Liver (tissue), 9 donors: ENCODE data around the gene TTC34. TPM values are rescaled to one million over a fixed set of nuclear protein-coding genes. Genes with fewer than 3 reads are reported as not detected.
"Not testable (repeated sequence)": the region's sequence is repeated elsewhere in the genome, so short reads cannot be mapped to it uniquely, and the experiment has no call there.

Experiments used
- DNase-seq: peaks from one replicate; pipeline ENCODE4 v3.0.0-alpha.2; 2017; ENCODE audit warnings: low spot score
- H3K27ac ChIP-seq, 2 donors: one replicate each; pipeline ENCODE4 v1.7.0; 2013; ENCODE audit warnings: inconsistent platforms in 2 of 2, low read length in 2 of 2, control low read depth in 1 of 2, low read depth in 1 of 2, mild to moderate bottlenecking in 1 of 2
- H3K27me3 ChIP-seq, 4 donors: one replicate each; pipeline versions ENCODE4 v1.6.1 to v1.7.0; 2013; ENCODE audit warnings: low read length in 3 of 4, inconsistent platforms in 1 of 4, mild to moderate bottlenecking in 1 of 4, moderate library complexity in 1 of 4; ENCODE audit not compliant: control insufficient read depth in 4 of 4, insufficient read depth in 4 of 4
- H3K36me3 ChIP-seq, 4 donors: one replicate each; pipeline versions ENCODE4 v1.6.1 to v1.7.0; 2013; ENCODE audit warnings: low read length in 3 of 4, mild to moderate bottlenecking in 3 of 4, low read depth in 1 of 4, moderate library complexity in 1 of 4; ENCODE audit not compliant: control insufficient read depth in 4 of 4, insufficient read depth in 3 of 4
- H3K4me1 ChIP-seq, 4 donors: one replicate each; pipeline versions ENCODE4 v1.6.1 to v1.7.0; 2013; ENCODE audit warnings: low read length in 3 of 4, mild to moderate bottlenecking in 3 of 4, moderate library complexity in 1 of 4; ENCODE audit not compliant: control insufficient read depth in 4 of 4, insufficient read depth in 4 of 4
- H3K4me3 ChIP-seq, 3 donors: one replicate each; pipeline versions ENCODE4 v1.6.1 to v1.7.0; 2013; ENCODE audit warnings: low read length in 3 of 3, control low read depth in 1 of 3, low read depth in 1 of 3, mild to moderate bottlenecking in 1 of 3
- H3K9ac ChIP-seq, 2 donors: one replicate each; pipeline ENCODE4 v1.7.0; 2013; ENCODE audit warnings: low read length in 2 of 2, mild to moderate bottlenecking in 2 of 2, moderate library complexity in 2 of 2, control low read depth in 1 of 2, low read depth in 1 of 2
- H3K9me3 ChIP-seq, 4 donors: one replicate each; pipeline versions ENCODE4 v1.6.1 to v1.7.0; 2013; ENCODE audit warnings: low read length in 3 of 4; ENCODE audit not compliant: control insufficient read depth in 4 of 4
- EGR1 ChIP-seq, 2 donors: IDR thresholded peaks; 2 replicates each; pipeline ENCODE4 v1.6.1; 2016 to 2018; ENCODE audit warnings: antibody characterized with exemption in 2 of 2, low read depth in 2 of 2
- FOXA1 ChIP-seq: IDR thresholded peaks from 2 replicates; pipeline ENCODE4 v1.6.1; 2016; ENCODE audit warnings: antibody characterized with exemption
- FOXA2 ChIP-seq: IDR thresholded peaks from 2 replicates; pipeline ENCODE4 v1.6.1; 2016; ENCODE audit warnings: antibody characterized with exemption
- GABPA ChIP-seq, 2 donors: IDR thresholded peaks in 1 of 2; conservative IDR thresholded peaks in 1 of 2; 2 replicates each; pipeline ENCODE4 v1.6.1; 2016; ENCODE audit warnings: antibody characterized with exemption in 2 of 2, mild to moderate bottlenecking in 1 of 2, moderate library complexity in 1 of 2
- HNF4G ChIP-seq: IDR thresholded peaks from 2 replicates; pipeline ENCODE4 v1.6.1; 2016; ENCODE audit warnings: antibody characterized with exemption
- MAX ChIP-seq: IDR thresholded peaks from 2 replicates; pipeline ENCODE4 v1.6.1; 2016; ENCODE audit warnings: antibody characterized with exemption
- NR2F2 ChIP-seq: IDR thresholded peaks from 2 replicates; pipeline ENCODE4 v1.6.1; 2016; ENCODE audit warnings: antibody characterized with exemption
- RAD21 ChIP-seq, 2 donors: IDR thresholded peaks; 2 replicates each; pipeline ENCODE4 v1.6.1; 2016; ENCODE audit warnings: antibody characterized with exemption in 2 of 2, mild to moderate bottlenecking in 2 of 2
- REST ChIP-seq: IDR thresholded peaks from 2 replicates; pipeline ENCODE4 v1.6.1; 2016; ENCODE audit warnings: antibody characterized with exemption, mild to moderate bottlenecking
- RXRA ChIP-seq, 2 donors: IDR thresholded peaks; 2 replicates each; pipeline ENCODE4 v1.6.1; 2017 to 2018; ENCODE audit warnings: antibody characterized with exemption in 2 of 2, mild to moderate bottlenecking in 1 of 2
- SP1 ChIP-seq: IDR thresholded peaks from 2 replicates; pipeline ENCODE4 v1.6.1; 2018; ENCODE audit warnings: antibody characterized with exemption, mild to moderate bottlenecking
- TAF1 ChIP-seq: conservative IDR thresholded peaks from 2 replicates; pipeline ENCODE4 v1.6.1; 2016; ENCODE audit warnings: antibody characterized with exemption, mild to moderate bottlenecking
- YY1 ChIP-seq: IDR thresholded peaks from 2 replicates; pipeline ENCODE4 v1.6.1; 2016; ENCODE audit warnings: antibody characterized with exemption, mild to moderate bottlenecking
- WGBS: extraction: QIAGEN DNeasy Blood & Tissue Kit; methylation state at CpG from one replicate; pipeline ENCODE4 v1.1.7; 2013; 5-methylcytosine and 5-hydroxymethylcytosine counted together
- polyA plus RNA-seq, 2 donors: library from polyadenylated mRNA; stranded (reverse) in 1 of 2; unstranded in 1 of 2; fragments of 200-250 nt in 1 of 2; fragments of >200 nt in 1 of 2; fragmentation: Nextera tagmentation in 1 of 2; extraction: Ambion mirVana in 1 of 2; gene quantifications; one replicate each; pipeline versions ENCODE4 v1.2.1 to v1.2.3, GENCODE V29; 2013 to 2015
- total RNA-seq, 2 donors: library from RNA; depleted of rRNA; stranded (reverse); fragments of >200 nt; gene quantifications; one replicate each; pipeline ENCODE4 v1.2.3, GENCODE V29; 2014
- TF ChIP-seq, protein P1 (sequence below): fragments of 150-350 bp; IDR thresholded peaks from 2 replicates; pipeline ENCODE4 v1.5.1; 2017; ENCODE audit warnings: improper control_type of control experiment, low read depth, low read length; ENCODE audit not compliant: missing input control
- TF ChIP-seq, protein P2 (sequence below): IDR thresholded peaks from 2 replicates; pipeline ENCODE4 v1.6.1; 2016; ENCODE audit warnings: antibody characterized with exemption
- donor health status: healthy.
- donor health status: healthy.
- donor health status: healthy.
- donor health status: healthy.
- donor health status: healthy.

The TTC34 gene
- total and polyA plus RNA-seq, 4 donors, result 0.01 to 0.25 (median 0.08) TPM; not detected in 1

GRCh38 chr1:2800664-2801045 is 838 bp downstream of the TTC34 start:
- DNase-seq, result no peak
- no peak overlapping the region for H3K9ac ChIP-seq
- no peak overlapping the region for H3K27ac ChIP-seq
- H3K4me3 ChIP-seq, result no peak overlapping the region
- peaks cover 0 to 2% (median 0%) of the 10 kb centered on the region in 4 donors for H3K27me3 ChIP-seq
- H3K4me1 ChIP-seq, result no peaks in the 10 kb centered on the region
- 70% methylated on average over 12 of the region's 12 CpGs for WGBS
- TF ChIP-seq RXRA (IDR thresholded peaks at IDR 0.05), result no peak
- TF ChIP-seq FOXA2, result no peak
- no peak for TF ChIP-seq EGR1 (IDR thresholded peaks at IDR 0.05; ENCODE audit: low read depth in 2 of 2)
- no peaks in the 10 kb centered on the region for H3K36me3 ChIP-seq
- H3K9me3 ChIP-seq, result peaks cover 0 to 3% (median under 1%) of the 10 kb centered on the region in 4 donors

DNA sequence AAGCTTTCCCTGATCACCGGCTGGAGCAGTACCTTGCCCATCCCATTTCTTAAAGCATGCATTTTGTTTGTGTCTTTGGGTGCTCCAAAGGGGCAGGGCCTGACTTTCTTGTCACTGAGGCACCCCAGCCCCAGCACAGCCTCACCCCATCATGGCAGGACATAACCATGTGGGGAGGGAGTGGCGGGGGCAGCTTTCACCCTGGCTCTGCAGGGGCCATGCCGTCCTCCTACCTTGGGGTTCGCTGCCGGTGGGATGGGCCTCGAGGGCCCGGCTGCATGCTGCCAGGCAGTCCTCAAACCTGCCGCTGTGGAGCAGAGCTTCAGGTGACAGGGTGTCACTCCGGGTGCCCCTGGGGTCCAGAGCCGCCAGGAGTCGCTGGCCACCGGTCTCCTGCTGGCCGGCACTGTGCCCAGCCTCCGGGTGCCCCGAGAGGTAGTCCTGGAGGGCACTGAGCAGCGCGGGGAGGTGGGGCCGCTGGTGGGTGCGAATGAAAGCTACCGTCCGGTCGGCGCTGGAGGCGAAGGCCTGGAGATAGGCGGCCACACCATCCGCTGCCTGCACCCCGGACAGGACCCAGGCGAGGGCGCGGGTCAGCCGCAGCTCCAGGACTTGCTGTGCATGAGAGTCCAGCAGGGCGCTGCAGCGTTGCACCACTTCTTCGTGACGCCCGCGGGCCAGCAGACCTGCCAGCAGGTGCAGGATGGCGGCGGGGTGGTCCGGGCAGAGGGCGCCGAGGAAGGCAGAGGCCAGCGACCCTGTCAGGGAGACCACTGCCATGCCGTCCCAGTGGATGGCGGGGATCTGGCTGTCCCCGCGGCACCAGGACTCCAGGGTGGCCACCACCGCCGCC is 1.5 kb downstream of the TTC34 start:
- no peaks in the 10 kb centered on the region for H3K4me1 ChIP-seq
- H3K36me3 ChIP-seq, result no peaks in the 10 kb centered on the region
- H3K9me3 ChIP-seq, result peaks cover 0 to 7% (median 4%) of the 10 kb centered on the region in 4 donors
- DNase-seq, result no peak
- no peak overlapping the region for H3K9ac ChIP-seq
- no peak for TF ChIP-seq TAF1
- H3K27ac ChIP-seq, result no peak overlapping the region
- WGBS, result 86% methylated on average over 49 of the region's 49 CpGs
- H3K4me3 ChIP-seq, result no peak overlapping the region
- peaks cover 0 to 2% (median 0%) of the 10 kb centered on the region in 4 donors for H3K27me3 ChIP-seq

GRCh38 chr1:2798958-2799357 is 2.5 kb downstream of the TTC34 start:
- not testable (repeated sequence) for H3K27me3 ChIP-seq, DNase-seq, H3K4me1 ChIP-seq, H3K4me3 ChIP-seq, H3K27ac ChIP-seq, H3K9ac ChIP-seq, H3K36me3 ChIP-seq
- peaks cover 2 to 12% (median 8%) of the 10 kb centered on the region in 4 donors for H3K9me3 ChIP-seq
- WGBS, result 93% methylated on average over 7 of the region's 7 CpGs

DNA sequence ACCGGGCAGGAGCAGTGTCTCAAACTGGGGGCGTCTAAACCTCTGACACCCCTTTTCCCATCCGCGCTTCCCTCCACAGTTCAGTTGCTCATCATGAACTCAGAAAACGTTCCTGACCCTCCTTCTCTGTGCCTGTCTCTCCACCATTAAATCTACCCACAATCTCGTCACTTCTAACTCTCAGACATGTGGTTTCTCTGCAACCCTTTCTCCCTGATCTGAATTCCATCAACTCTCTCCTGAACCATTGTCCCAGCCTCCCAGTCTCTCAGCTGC is 3.8 kb downstream of the TTC34 start:
- Histone ChIP-seq H3K36me3 (no peaks in the 10 kb centered on the region), H3K9ac (no peak overlapping the region), H3K4me1 (no peaks in the 10 kb centered on the region), H3K4me3 (no peak overlapping the region), H3K27me3 (no peaks in the 10 kb centered on the region), H3K27ac (no peak overlapping the region), H3K9me3 (peaks cover 5 to 18% (median 11%) of the 10 kb centered on the region in 4 donors)
- WGBS, result 67% methylated on average over 6 of the region's 6 CpGs
- DNase-seq, result no peak
- TF ChIP-seq, protein P1, sequence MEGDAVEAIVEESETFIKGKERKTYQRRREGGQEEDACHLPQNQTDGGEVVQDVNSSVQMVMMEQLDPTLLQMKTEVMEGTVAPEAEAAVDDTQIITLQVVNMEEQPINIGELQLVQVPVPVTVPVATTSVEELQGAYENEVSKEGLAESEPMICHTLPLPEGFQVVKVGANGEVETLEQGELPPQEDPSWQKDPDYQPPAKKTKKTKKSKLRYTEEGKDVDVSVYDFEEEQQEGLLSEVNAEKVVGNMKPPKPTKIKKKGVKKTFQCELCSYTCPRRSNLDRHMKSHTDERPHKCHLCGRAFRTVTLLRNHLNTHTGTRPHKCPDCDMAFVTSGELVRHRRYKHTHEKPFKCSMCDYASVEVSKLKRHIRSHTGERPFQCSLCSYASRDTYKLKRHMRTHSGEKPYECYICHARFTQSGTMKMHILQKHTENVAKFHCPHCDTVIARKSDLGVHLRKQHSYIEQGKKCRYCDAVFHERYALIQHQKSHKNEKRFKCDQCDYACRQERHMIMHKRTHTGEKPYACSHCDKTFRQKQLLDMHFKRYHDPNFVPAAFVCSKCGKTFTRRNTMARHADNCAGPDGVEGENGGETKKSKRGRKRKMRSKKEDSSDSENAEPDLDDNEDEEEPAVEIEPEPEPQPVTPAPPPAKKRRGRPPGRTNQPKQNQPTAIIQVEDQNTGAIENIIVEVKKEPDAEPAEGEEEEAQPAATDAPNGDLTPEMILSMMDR, result no peak
- TF ChIP-seq YY1, result no peak
- no peak for TF ChIP-seq SP1
- TF ChIP-seq GABPA (IDR thresholded peaks at IDR 0.05 in 1 of 2, conservative IDR thresholded peaks at IDR 0.05 in 1 of 2), result no peak
- no peak for TF ChIP-seq EGR1 (IDR thresholded peaks at IDR 0.05; ENCODE audit: low read depth in 2 of 2)
- TF ChIP-seq FOXA1, result no peak
- no peak for TF ChIP-seq TAF1
- TF ChIP-seq, protein P2, sequence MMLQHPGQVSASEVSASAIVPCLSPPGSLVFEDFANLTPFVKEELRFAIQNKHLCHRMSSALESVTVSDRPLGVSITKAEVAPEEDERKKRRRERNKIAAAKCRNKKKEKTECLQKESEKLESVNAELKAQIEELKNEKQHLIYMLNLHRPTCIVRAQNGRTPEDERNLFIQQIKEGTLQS, result no peak
- no peak for TF ChIP-seq REST
- TF ChIP-seq RXRA (IDR thresholded peaks at IDR 0.05), result no peak
- no peak for TF ChIP-seq NR2F2
- TF ChIP-seq FOXA2, result no peak
- TF ChIP-seq MAX, result no peak
- TF ChIP-seq RAD21 (IDR thresholded peaks at IDR 0.05), result no peak
- no peak for TF ChIP-seq HNF4G
